SK-N-MC (cell line): ENCODE results near the gene SNX3.

Source experiments
- EZH2 ChIP-seq: fragments of 200-600 bp; sonication (generic); IDR thresholded peaks from one replicate; pipeline ENCODE4 v1.6.1; 2017; ENCODE audit warnings: antibody characterized with exemption
- FOXP2 ChIP-seq: optimal IDR thresholded peaks from 2 replicates; pipeline ENCODE3; 2011; ENCODE audit warnings: mild to moderate bottlenecking, moderate library complexity; ENCODE audit not compliant: insufficient read depth; ENCODE audit errors: extremely low read length, control extremely low read depth
- POLR2AphosphoS5 ChIP-seq: IDR thresholded peaks from 2 replicates; pipeline ENCODE4 v1.6.1; 2012; ENCODE audit warnings: mild to moderate bottlenecking, low read depth, low read length, borderline replicate concordance

GRCh38 chr6:108238322-108238721, 22.5 kb downstream of the SNX3 start:
- TF ChIP-seq POLR2AphosphoS5: no peak
- no peak for TF ChIP-seq EZH2
- TF ChIP-seq FOXP2: no peak
